ENCODE results near the gene STAM.
A peak's percentile ranks its signal among the peaks of the same experiment; 100 is the strongest.

Gene STAM

DNA sequence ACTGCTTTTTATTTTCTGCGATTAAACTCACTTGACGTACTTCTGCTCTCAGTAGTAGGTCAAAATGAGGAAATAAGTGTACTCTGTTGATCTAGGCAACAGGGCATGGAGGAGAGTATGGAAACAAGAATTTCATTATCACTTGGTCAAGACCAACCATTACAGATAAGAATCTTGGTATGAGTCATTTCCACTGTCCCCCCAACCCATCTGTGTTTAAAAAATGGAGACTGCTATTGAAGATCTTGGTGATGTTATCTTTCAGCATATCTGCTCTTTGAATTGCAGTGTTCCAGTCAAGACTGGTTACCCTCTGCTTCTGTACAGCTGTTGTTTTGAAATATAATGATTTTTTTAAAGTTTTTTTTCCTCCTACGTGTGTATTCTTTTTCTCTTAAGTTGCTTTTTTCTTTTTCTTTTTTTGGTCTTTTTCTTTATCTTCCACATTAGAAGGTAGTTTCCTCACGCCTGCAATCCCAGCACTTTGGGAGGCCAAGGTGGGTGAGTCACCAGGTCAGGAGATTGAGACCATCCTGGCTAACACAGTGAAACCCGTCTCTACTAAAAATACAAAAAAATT is 11.7 kb downstream of the STAM start:
- H3K27me3 ChIP-seq (ENCODE audit: low read depth, low read length) = no peaks in the 10 kb centered on the region
- H3K4me2 ChIP-seq (ENCODE audit: low read length) = peak overlapping the region; percentile 66
- H3K4me3 ChIP-seq (ENCODE audit: low read length) = peak overlapping the region; percentile 59
- H3K79me2 ChIP-seq (ENCODE audit: low read length) = peaks cover 76% of the 10 kb centered on the region
- H3K27ac ChIP-seq (ENCODE audit: low read length) = peak overlapping the region; percentile 49
- peaks cover 24% of the 10 kb centered on the region for H3K4me1 ChIP-seq (ENCODE audit: low read length)
- H3K9me3 ChIP-seq (ENCODE audit: insufficient read depth, low read length) = peaks cover 8% of the 10 kb centered on the region; the same call in 1 of the 2 replicates
- H4K20me1 ChIP-seq (ENCODE audit: insufficient read depth, low read length) = peaks cover 9% of the 10 kb centered on the region
- H3K9ac ChIP-seq (ENCODE audit: low read length) = no peak overlapping the region
- peaks cover 18% of the 10 kb centered on the region for H3K36me3 ChIP-seq (replicated peaks; ENCODE audit: low read depth, low read length)
- no peak overlapping the region for H2AFZ ChIP-seq (ENCODE audit: low read depth, low read length)
- TF ChIP-seq EZH2phosphoT487 (IDR thresholded peaks at IDR 0.05; ENCODE audit: low read depth) = no peak
- TF ChIP-seq, protein P1, sequence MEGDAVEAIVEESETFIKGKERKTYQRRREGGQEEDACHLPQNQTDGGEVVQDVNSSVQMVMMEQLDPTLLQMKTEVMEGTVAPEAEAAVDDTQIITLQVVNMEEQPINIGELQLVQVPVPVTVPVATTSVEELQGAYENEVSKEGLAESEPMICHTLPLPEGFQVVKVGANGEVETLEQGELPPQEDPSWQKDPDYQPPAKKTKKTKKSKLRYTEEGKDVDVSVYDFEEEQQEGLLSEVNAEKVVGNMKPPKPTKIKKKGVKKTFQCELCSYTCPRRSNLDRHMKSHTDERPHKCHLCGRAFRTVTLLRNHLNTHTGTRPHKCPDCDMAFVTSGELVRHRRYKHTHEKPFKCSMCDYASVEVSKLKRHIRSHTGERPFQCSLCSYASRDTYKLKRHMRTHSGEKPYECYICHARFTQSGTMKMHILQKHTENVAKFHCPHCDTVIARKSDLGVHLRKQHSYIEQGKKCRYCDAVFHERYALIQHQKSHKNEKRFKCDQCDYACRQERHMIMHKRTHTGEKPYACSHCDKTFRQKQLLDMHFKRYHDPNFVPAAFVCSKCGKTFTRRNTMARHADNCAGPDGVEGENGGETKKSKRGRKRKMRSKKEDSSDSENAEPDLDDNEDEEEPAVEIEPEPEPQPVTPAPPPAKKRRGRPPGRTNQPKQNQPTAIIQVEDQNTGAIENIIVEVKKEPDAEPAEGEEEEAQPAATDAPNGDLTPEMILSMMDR (IDR thresholded peaks at IDR 0.05; ENCODE audit: low read depth, low read length) = no peak

DNA sequence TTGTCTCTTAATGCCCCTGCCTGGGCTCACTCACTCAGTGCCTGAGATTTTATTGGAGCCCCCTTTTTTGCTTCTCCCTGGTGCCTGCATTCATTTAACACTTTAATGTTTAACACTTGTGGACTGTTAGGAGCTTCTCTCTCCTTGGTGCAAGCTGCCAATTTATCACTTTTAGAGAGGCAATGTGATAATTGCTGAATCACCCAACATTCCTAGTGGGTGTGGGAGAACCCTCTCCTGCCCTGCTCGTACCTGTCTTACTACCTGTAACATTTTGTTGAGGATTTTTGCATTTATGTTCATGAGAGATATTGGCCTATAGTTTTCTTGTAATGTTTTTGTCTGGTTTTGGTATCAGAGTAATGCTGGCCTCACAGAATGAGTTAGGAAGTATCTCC is 13.2 kb downstream of the STAM start:
- Histone ChIP-seq H4K20me1 (ENCODE audit: insufficient read depth, low read length) (peaks cover 9% of the 10 kb centered on the region), H3K36me3 (replicated peaks; ENCODE audit: low read depth, low read length) (peaks cover 22% of the 10 kb centered on the region), H2AFZ (ENCODE audit: low read depth, low read length) (no peak overlapping the region), H3K4me2 (ENCODE audit: low read length) (no peak overlapping the region), H3K79me2 (ENCODE audit: low read length) (peaks cover 66% of the 10 kb centered on the region), H3K27ac (ENCODE audit: low read length) (no peak overlapping the region), H3K4me1 (ENCODE audit: low read length) (peaks cover 24% of the 10 kb centered on the region), H3K9ac (ENCODE audit: low read length) (no peak overlapping the region), H3K9me3 (ENCODE audit: insufficient read depth, low read length) (peaks cover 8% of the 10 kb centered on the region; the same call in 1 of the 2 replicates), H3K27me3 (ENCODE audit: low read depth, low read length) (no peaks in the 10 kb centered on the region), H3K4me3 (ENCODE audit: low read length) (no peak overlapping the region)
- TF ChIP-seq, protein P1 (IDR thresholded peaks at IDR 0.05; ENCODE audit: low read depth, low read length) = no peak
- TF ChIP-seq EZH2phosphoT487 (IDR thresholded peaks at IDR 0.05; ENCODE audit: low read depth) = no peak

DNA sequence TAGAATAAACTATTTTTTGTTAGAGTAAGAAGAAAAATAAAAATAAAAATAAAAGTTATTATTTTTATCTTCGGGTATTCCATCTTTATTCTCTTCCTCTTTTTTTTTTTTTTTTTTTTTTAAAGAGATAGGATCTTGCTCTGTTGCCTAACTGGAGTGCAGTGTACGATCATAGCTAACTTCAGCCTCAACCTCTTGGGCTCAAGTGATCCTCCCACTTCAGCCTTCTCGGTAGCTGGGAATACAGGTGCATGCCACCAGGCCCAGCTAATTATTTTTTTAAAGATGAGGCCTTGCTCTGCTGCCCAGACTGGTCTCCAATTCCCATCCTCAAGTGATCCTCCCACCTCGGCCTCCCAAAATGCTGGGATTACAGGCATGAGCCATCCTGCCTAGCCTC is 15.4 kb downstream of the STAM start:
- Histone ChIP-seq H3K36me3 (replicated peaks; ENCODE audit: low read depth, low read length) (peaks cover 7% of the 10 kb centered on the region), H3K27me3 (ENCODE audit: low read depth, low read length) (no peaks in the 10 kb centered on the region), H4K20me1 (ENCODE audit: insufficient read depth, low read length) (peaks cover 9% of the 10 kb centered on the region), H3K4me1 (ENCODE audit: low read length) (peaks cover 24% of the 10 kb centered on the region), H3K9ac (ENCODE audit: low read length) (no peak overlapping the region), H3K9me3 (ENCODE audit: insufficient read depth, low read length) (no peaks in the 10 kb centered on the region), H3K4me2 (ENCODE audit: low read length) (no peak overlapping the region), H3K79me2 (ENCODE audit: low read length) (peaks cover 52% of the 10 kb centered on the region), H2AFZ (ENCODE audit: low read depth, low read length) (no peak overlapping the region), H3K27ac (ENCODE audit: low read length) (no peak overlapping the region), H3K4me3 (ENCODE audit: low read length) (no peak overlapping the region)
- TF ChIP-seq, protein P1 (IDR thresholded peaks at IDR 0.05; ENCODE audit: low read depth, low read length) = no peak
- TF ChIP-seq EZH2phosphoT487 (IDR thresholded peaks at IDR 0.05; ENCODE audit: low read depth) = no peak

DNA sequence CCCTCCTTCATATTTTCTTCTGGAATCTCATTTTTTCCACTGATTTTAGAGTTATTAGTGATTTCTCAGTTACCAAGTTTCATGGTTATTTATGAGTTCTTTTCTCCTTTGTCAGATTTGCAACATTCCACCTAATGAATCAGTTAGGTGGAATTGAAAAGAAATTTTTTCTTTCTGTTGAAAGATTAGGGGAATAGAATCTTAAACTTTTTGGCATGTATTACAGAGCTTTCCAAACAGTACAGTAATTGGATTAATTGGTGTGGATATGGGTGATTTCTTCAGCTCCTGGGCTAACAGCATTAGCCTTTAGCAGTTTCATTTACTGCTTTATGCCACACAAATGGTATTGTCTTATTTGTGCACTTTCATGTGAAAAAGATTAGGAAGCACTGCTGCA is 17.0 kb downstream of the STAM start:
- H3K4me2 ChIP-seq (ENCODE audit: low read length) = no peak overlapping the region
- no peak overlapping the region for H3K27ac ChIP-seq (ENCODE audit: low read length)
- H2AFZ ChIP-seq (ENCODE audit: low read depth, low read length) = no peak overlapping the region
- no peaks in the 10 kb centered on the region for H3K27me3 ChIP-seq (ENCODE audit: low read depth, low read length)
- H3K79me2 ChIP-seq (ENCODE audit: low read length) = peaks cover 37% of the 10 kb centered on the region
- no peak overlapping the region for H3K9ac ChIP-seq (ENCODE audit: low read length)
- H3K9me3 ChIP-seq (ENCODE audit: insufficient read depth, low read length) = no peaks in the 10 kb centered on the region
- peaks cover 7% of the 10 kb centered on the region for H3K36me3 ChIP-seq (replicated peaks; ENCODE audit: low read depth, low read length)
- peaks cover 9% of the 10 kb centered on the region for H3K4me1 ChIP-seq (ENCODE audit: low read length)
- no peaks in the 10 kb centered on the region for H4K20me1 ChIP-seq (ENCODE audit: insufficient read depth, low read length)
- TF ChIP-seq EZH2phosphoT487 (IDR thresholded peaks at IDR 0.05; ENCODE audit: low read depth) = no peak
- TF ChIP-seq, protein P1 (IDR thresholded peaks at IDR 0.05; ENCODE audit: low read depth, low read length) = no peak
- H3K4me3 ChIP-seq (ENCODE audit: low read length) = no peak overlapping the region

Measured in OCI-LY3 (cell line).